ENCODE results near the gene NSUN6.

- TF ChIP-seq, protein P1, sequence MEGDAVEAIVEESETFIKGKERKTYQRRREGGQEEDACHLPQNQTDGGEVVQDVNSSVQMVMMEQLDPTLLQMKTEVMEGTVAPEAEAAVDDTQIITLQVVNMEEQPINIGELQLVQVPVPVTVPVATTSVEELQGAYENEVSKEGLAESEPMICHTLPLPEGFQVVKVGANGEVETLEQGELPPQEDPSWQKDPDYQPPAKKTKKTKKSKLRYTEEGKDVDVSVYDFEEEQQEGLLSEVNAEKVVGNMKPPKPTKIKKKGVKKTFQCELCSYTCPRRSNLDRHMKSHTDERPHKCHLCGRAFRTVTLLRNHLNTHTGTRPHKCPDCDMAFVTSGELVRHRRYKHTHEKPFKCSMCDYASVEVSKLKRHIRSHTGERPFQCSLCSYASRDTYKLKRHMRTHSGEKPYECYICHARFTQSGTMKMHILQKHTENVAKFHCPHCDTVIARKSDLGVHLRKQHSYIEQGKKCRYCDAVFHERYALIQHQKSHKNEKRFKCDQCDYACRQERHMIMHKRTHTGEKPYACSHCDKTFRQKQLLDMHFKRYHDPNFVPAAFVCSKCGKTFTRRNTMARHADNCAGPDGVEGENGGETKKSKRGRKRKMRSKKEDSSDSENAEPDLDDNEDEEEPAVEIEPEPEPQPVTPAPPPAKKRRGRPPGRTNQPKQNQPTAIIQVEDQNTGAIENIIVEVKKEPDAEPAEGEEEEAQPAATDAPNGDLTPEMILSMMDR (IDR thresholded peaks at IDR 0.05 in 4 of 5, conservative IDR thresholded peaks at IDR 0.05 in 1 of 5), result no peak
- no peak for TF ChIP-seq POLR2A (IDR thresholded peaks at IDR 0.05)
Observed at GRCh38 chr10:18556522-18557147, 94.8 kb downstream of the NSUN6 start.
